ENCODE measurements around the gene CCL24. TPM values are rescaled to one million over a fixed set of nuclear protein-coding genes. Genes with fewer than 3 reads are reported as not detected.
A peak's percentile ranks its signal among the peaks of the same experiment; 100 is the strongest.

Gene CCL24
- total and polyA plus RNA-seq, 5 donors from 2014 or later, result not detected

DNA sequence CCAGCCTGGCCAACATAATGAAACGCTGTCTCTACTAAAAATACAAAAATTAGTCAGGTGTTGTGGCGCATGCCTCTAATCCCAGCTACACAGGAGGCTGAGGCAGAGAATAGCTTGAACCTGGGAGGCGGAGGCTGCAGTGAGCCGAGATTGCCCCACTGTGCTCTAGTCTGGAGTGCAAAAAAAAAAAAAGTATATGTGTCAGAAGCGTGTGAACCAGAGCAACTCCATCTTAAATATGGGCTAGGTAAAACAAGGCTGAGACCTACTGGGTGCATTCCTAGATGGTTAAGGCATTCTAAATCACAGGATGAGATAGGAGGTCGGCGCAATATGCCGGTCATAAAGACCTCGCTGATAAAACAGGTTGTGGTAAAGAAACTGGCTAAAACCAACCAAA is 6.2 kb downstream of the CCL24 start:
- Mint-ChIP-seq H3K27ac (no peak overlapping the region), H3K36me3 (no peaks in the 10 kb centered on the region)
- no peaks in the 10 kb centered on the region for H3K36me3 ChIP-seq (ENCODE audit: control insufficient read depth, insufficient read depth, low read length)

GRCh38 chr7:75806560-75807307 is 6.9 kb downstream of the CCL24 start:
- no peaks in the 10 kb centered on the region for H3K27me3 ChIP-seq (ENCODE audit: control insufficient read depth, insufficient read depth, low read length)
- ATAC-seq (ENCODE audit: low read depth in 2 of 2), result no peak

More for the DNA sequence above, 6.2 kb downstream of the CCL24 start:
- peaks cover 8 to 11% of the 10 kb centered on the region in 2 experiments for H3K9me3 ChIP-seq (ENCODE audit: control insufficient read depth in 2 of 2, low read length in 2 of 2)
- no peak overlapping the region for H3K4me3 Mint-ChIP-seq
- peaks cover 0 to 15% (median 7%) of the 10 kb centered on the region in 7 donors for H3K9me3 Mint-ChIP-seq
- DNase-seq (no peak), ATAC-seq (ENCODE audit: low read depth in 2 of 2) (no peak)
- no peaks in the 10 kb centered on the region for H3K4me1 ChIP-seq (ENCODE audit: control insufficient read depth, insufficient read depth, low read length, poor library complexity, severe bottlenecking)
- H3K4me1 Mint-ChIP-seq, result no peaks in the 10 kb centered on the region
- no peak overlapping the region for H3K4me3 ChIP-seq (ENCODE audit: low read depth, low read length)
- peaks cover 4% of the 10 kb centered on the region for H3K27me3 Mint-ChIP-seq
- no peak overlapping the region for H3K27ac ChIP-seq (ENCODE audit: insufficient read depth, low read length, poor library complexity, severe bottlenecking)
- H3K27me3 ChIP-seq (ENCODE audit: control insufficient read depth, insufficient read depth, low read length), result no peaks in the 10 kb centered on the region

DNA sequence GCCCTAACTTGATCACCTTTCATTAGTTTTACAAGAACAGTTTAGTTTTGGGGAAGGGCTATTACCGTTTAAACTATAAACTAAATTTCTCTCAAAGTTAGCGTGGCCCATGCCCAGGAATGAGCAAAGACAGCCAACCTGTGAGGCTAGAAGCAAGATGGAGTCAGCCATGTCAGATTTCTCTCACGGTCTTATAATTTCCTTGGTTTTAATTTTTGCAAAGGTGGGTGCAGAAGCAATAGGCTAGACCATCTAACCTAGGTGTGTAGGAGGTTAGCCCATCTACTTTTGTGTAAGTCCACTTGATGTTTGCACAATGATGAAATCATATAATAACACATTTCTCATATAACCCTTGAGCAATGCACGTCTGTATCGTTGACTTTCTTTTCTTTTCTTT is 8.9 kb downstream of the CCL24 start:
- Mint-ChIP-seq H3K4me3 (no peak overlapping the region), H3K36me3 (no peaks in the 10 kb centered on the region), H3K4me1 (no peaks in the 10 kb centered on the region), H3K27me3 (peaks cover 4% of the 10 kb centered on the region), H3K27ac (no peak overlapping the region), H3K9me3 (peaks cover 0 to 15% (median 7%) of the 10 kb centered on the region in 7 donors)
- Histone ChIP-seq H3K9me3 (ENCODE audit: control insufficient read depth in 2 of 2, low read length in 2 of 2) (peaks cover 8 to 11% of the 10 kb centered on the region in 2 experiments), H3K27me3 (ENCODE audit: control insufficient read depth, insufficient read depth, low read length) (no peaks in the 10 kb centered on the region), H3K4me1 (ENCODE audit: control insufficient read depth, insufficient read depth, low read length, poor library complexity, severe bottlenecking) (no peaks in the 10 kb centered on the region), H3K36me3 (ENCODE audit: control insufficient read depth, insufficient read depth, low read length) (no peaks in the 10 kb centered on the region), H3K4me3 (ENCODE audit: low read depth, low read length) (no peak overlapping the region), H3K27ac (ENCODE audit: insufficient read depth, low read length, poor library complexity, severe bottlenecking) (no peak overlapping the region)
- ATAC-seq (ENCODE audit: low read depth in 2 of 2) (no peak), DNase-seq (no peak)

More at GRCh38 chr7:75806560-75807307, 6.9 kb downstream of the CCL24 start:
- no peak overlapping the region for H3K4me3 ChIP-seq (ENCODE audit: low read depth, low read length)
- Mint-ChIP-seq H3K9me3 (peaks cover 0 to 15% (median 7%) of the 10 kb centered on the region in 7 donors), H3K27ac (no peak overlapping the region), H3K4me1 (no peaks in the 10 kb centered on the region), H3K4me3 (peak overlapping the region in 1 of 4 donors; percentile 28), H3K27me3 (peaks cover 4% of the 10 kb centered on the region), H3K36me3 (no peaks in the 10 kb centered on the region)
- DNase-seq, result no peak
- H3K4me1 ChIP-seq (ENCODE audit: control insufficient read depth, insufficient read depth, low read length, poor library complexity, severe bottlenecking), result no peaks in the 10 kb centered on the region
- H3K9me3 ChIP-seq (ENCODE audit: control insufficient read depth in 2 of 2, low read length in 2 of 2), result peaks cover 8 to 11% of the 10 kb centered on the region in 2 experiments
- H3K27ac ChIP-seq (ENCODE audit: insufficient read depth, low read length, poor library complexity, severe bottlenecking), result no peak overlapping the region
- H3K36me3 ChIP-seq (ENCODE audit: control insufficient read depth, insufficient read depth, low read length), result no peaks in the 10 kb centered on the region

GRCh38 chr7:75804004-75804403 is 9.6 kb downstream of the CCL24 start:
- Histone ChIP-seq H3K4me3 (ENCODE audit: low read depth, low read length) (no peak overlapping the region), H3K27me3 (ENCODE audit: control insufficient read depth, insufficient read depth, low read length) (no peaks in the 10 kb centered on the region), H3K36me3 (ENCODE audit: control insufficient read depth, insufficient read depth, low read length) (no peaks in the 10 kb centered on the region), H3K27ac (ENCODE audit: insufficient read depth, low read length, poor library complexity, severe bottlenecking) (no peak overlapping the region), H3K9me3 (ENCODE audit: control insufficient read depth in 2 of 2, low read length in 2 of 2) (peaks cover 8 to 11% of the 10 kb centered on the region in 2 experiments), H3K4me1 (ENCODE audit: control insufficient read depth, insufficient read depth, low read length, poor library complexity, severe bottlenecking) (no peaks in the 10 kb centered on the region)
- Mint-ChIP-seq H3K9me3 (peaks cover 0 to 15% (median 6%) of the 10 kb centered on the region in 7 donors), H3K4me1 (no peaks in the 10 kb centered on the region), H3K36me3 (no peaks in the 10 kb centered on the region), H3K4me3 (no peak overlapping the region), H3K27me3 (peaks cover 4% of the 10 kb centered on the region), H3K27ac (no peak overlapping the region)
- no peak for DNase-seq
- no peak for ATAC-seq (ENCODE audit: low read depth in 2 of 2)

GRCh38 chr7:75802552-75802821 is 11.1 kb downstream of the CCL24 start:
- Mint-ChIP-seq H3K27ac (no peak overlapping the region), H3K9me3 (peaks cover 0 to 11% (median 5%) of the 10 kb centered on the region in 7 donors)
- H3K9me3 ChIP-seq (ENCODE audit: control insufficient read depth in 2 of 2, low read length in 2 of 2), result peaks cover 8 to 11% of the 10 kb centered on the region in 2 experiments

GRCh38 chr7:75798770-75799169 is 14.8 kb downstream of the CCL24 start:
- Mint-ChIP-seq H3K4me3 (no peak overlapping the region), H3K27me3 (peaks cover 7% of the 10 kb centered on the region), H3K36me3 (no peaks in the 10 kb centered on the region), H3K9me3 (peaks cover 0 to 3% (median 0%) of the 10 kb centered on the region in 7 donors), H3K4me1 (peaks cover 0 to 2% (median 0%) of the 10 kb centered on the region in 4 donors), H3K27ac (no peak overlapping the region)
- H3K4me3 ChIP-seq (ENCODE audit: low read depth, low read length), result no peak overlapping the region
- H3K27ac ChIP-seq (ENCODE audit: insufficient read depth, low read length, poor library complexity, severe bottlenecking), result no peak overlapping the region
- no peak for ATAC-seq (ENCODE audit: low read depth in 2 of 2)
- peak in 1 of 3 donors; percentile 7 for DNase-seq
- H3K4me1 ChIP-seq (ENCODE audit: control insufficient read depth, insufficient read depth, low read length, poor library complexity, severe bottlenecking), result no peaks in the 10 kb centered on the region
- no peaks in the 10 kb centered on the region for H3K36me3 ChIP-seq (ENCODE audit: control insufficient read depth, insufficient read depth, low read length)
- H3K9me3 ChIP-seq (ENCODE audit: control insufficient read depth in 2 of 2, low read length in 2 of 2), result no peaks in the 10 kb centered on the region
- no peaks in the 10 kb centered on the region for H3K27me3 ChIP-seq (ENCODE audit: control insufficient read depth, insufficient read depth, low read length)

More at GRCh38 chr7:75802552-75802821, 11.1 kb downstream of the CCL24 start:
- Mint-ChIP-seq H3K36me3 (no peaks in the 10 kb centered on the region), H3K4me1 (peaks cover 0 to 2% (median 0%) of the 10 kb centered on the region in 4 donors), H3K4me3 (no peak overlapping the region), H3K27me3 (peaks cover 7% of the 10 kb centered on the region)
- Histone ChIP-seq H3K4me1 (ENCODE audit: control insufficient read depth, insufficient read depth, low read length, poor library complexity, severe bottlenecking) (no peaks in the 10 kb centered on the region), H3K4me3 (ENCODE audit: low read depth, low read length) (no peak overlapping the region), H3K27ac (ENCODE audit: insufficient read depth, low read length, poor library complexity, severe bottlenecking) (no peak overlapping the region), H3K36me3 (ENCODE audit: control insufficient read depth, insufficient read depth, low read length) (no peaks in the 10 kb centered on the region), H3K27me3 (ENCODE audit: control insufficient read depth, insufficient read depth, low read length) (no peaks in the 10 kb centered on the region)
- ATAC-seq (ENCODE audit: low read depth in 2 of 2), result no peak
- no peak for DNase-seq

DNA sequence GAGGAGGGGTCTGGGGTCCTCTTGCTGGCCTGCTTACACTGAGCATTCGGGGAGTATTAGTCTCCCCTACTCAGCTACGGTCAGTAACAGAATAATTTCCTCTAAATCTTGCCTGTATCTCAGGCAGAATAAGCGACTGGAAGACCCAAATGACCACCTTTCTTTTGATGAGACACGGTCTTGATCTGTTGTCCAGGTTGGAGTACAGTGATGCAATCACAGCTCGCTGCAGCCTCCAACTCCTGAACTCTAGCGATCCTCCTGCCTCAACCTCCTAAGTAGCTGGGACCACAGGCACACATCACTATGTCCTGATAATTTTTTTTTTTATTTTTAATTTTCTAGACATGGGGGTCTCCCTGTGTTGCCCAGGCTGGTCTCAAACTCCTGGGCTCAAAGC is 17.2 kb downstream of the CCL24 start:
- H3K4me3 Mint-ChIP-seq, result no peak overlapping the region

GRCh38 chr7:75795831-75796285 is 17.7 kb downstream of the CCL24 start:
- ATAC-seq (ENCODE audit: low read depth in 2 of 2) (no peak), DNase-seq (no peak)
- peaks cover 0 to 2% (median 0%) of the 10 kb centered on the region in 4 donors for H3K4me1 Mint-ChIP-seq
- H3K27me3 Mint-ChIP-seq, result peaks cover 9% of the 10 kb centered on the region
- Histone ChIP-seq H3K4me1 (ENCODE audit: control insufficient read depth, insufficient read depth, low read length, poor library complexity, severe bottlenecking) (no peaks in the 10 kb centered on the region), H3K27me3 (ENCODE audit: control insufficient read depth, insufficient read depth, low read length) (no peaks in the 10 kb centered on the region), H3K4me3 (ENCODE audit: low read depth, low read length) (no peak overlapping the region), H3K36me3 (ENCODE audit: control insufficient read depth, insufficient read depth, low read length) (no peaks in the 10 kb centered on the region), H3K27ac (ENCODE audit: insufficient read depth, low read length, poor library complexity, severe bottlenecking) (no peak overlapping the region), H3K9me3 (ENCODE audit: control insufficient read depth in 2 of 2, low read length in 2 of 2) (no peaks in the 10 kb centered on the region)
- H3K27ac Mint-ChIP-seq, result no peak overlapping the region
- no peaks in the 10 kb centered on the region for H3K9me3 Mint-ChIP-seq
- no peaks in the 10 kb centered on the region for H3K36me3 Mint-ChIP-seq
- H3K4me3 Mint-ChIP-seq, result no peak overlapping the region

More for the DNA sequence above, 17.2 kb downstream of the CCL24 start:
- ATAC-seq (ENCODE audit: low read depth in 2 of 2) (no peak), DNase-seq (no peak)
- peaks cover 0 to 2% (median 0%) of the 10 kb centered on the region in 4 donors for H3K4me1 Mint-ChIP-seq
- H3K4me1 ChIP-seq (ENCODE audit: control insufficient read depth, insufficient read depth, low read length, poor library complexity, severe bottlenecking), result no peaks in the 10 kb centered on the region
- H3K27me3 ChIP-seq (ENCODE audit: control insufficient read depth, insufficient read depth, low read length), result no peaks in the 10 kb centered on the region
- no peak overlapping the region for H3K27ac ChIP-seq (ENCODE audit: insufficient read depth, low read length, poor library complexity, severe bottlenecking)
- no peaks in the 10 kb centered on the region for H3K36me3 Mint-ChIP-seq
- no peaks in the 10 kb centered on the region for H3K9me3 Mint-ChIP-seq
- H3K27me3 Mint-ChIP-seq, result peaks cover 9% of the 10 kb centered on the region
- no peaks in the 10 kb centered on the region for H3K9me3 ChIP-seq (ENCODE audit: control insufficient read depth in 2 of 2, low read length in 2 of 2)
- no peak overlapping the region for H3K4me3 ChIP-seq (ENCODE audit: low read depth, low read length)
- H3K36me3 ChIP-seq (ENCODE audit: control insufficient read depth, insufficient read depth, low read length), result no peaks in the 10 kb centered on the region
- no peak overlapping the region for H3K27ac Mint-ChIP-seq
